ENCODE measurements around the gene PLS3.
A peak's percentile ranks its signal among the peaks of the same experiment; 100 is the strongest.

Gene PLS3

GRCh38 chrX:115679460-115679859 is 118.5 kb downstream of the PLS3 start:
- no peaks in the 10 kb centered on the region for H3K79me1 ChIP-seq (ENCODE audit: low read depth, low read length)
- no peak overlapping the region for H3K27ac ChIP-seq (replicated peaks; ENCODE audit: low read length)
- no peak overlapping the region for H3K9ac ChIP-seq (ENCODE audit: low read depth, low read length, poor library complexity)
- no peak overlapping the region for H3K23ac ChIP-seq (ENCODE audit: low read depth, low read length, poor library complexity)
- no peaks in the 10 kb centered on the region for H3K36me3 ChIP-seq (replicated peaks in 1 of 2; ENCODE audit: control insufficient read depth in 2 of 2, insufficient read depth in 2 of 2, low read length in 2 of 2)
- H2AK5ac ChIP-seq (ENCODE audit: low read depth, low read length): no peak overlapping the region
- peak overlapping the region; percentile 64 for H2AFZ ChIP-seq (ENCODE audit: low read length)
- no CpG with 5 or more reads among the region's 7 CpGs for WGBS, 2 donors (ENCODE audit: extremely low coverage in 2 of 2, insufficient read length in 2 of 2, insufficient replicate concordance in 1 of 2)
- H2BK5ac ChIP-seq (ENCODE audit: low read length): no peak overlapping the region
- H3K4me2 ChIP-seq (ENCODE audit: insufficient read depth, low read length, poor library complexity, severe bottlenecking): no peak overlapping the region
- H4K91ac ChIP-seq (ENCODE audit: low read depth, low read length, poor library complexity): no peak overlapping the region
- no peak overlapping the region for H4K8ac ChIP-seq (ENCODE audit: low read depth, low read length)
- peaks cover 0 to 6% (median 0%) of the 10 kb centered on the region in 3 experiments for H3K27me3 ChIP-seq (ENCODE audit: control insufficient read depth in 3 of 3, insufficient read depth in 3 of 3, low read depth in 1 of 3, low read length in 3 of 3)
- no peak for DNase-seq (ENCODE audit: low spot score)
- no peak overlapping the region for H3K14ac ChIP-seq (ENCODE audit: low read length)
- no peak overlapping the region for H2BK15ac ChIP-seq (ENCODE audit: low read length)
- H3K4me3 ChIP-seq (ENCODE audit: low read length in 2 of 2): no peak overlapping the region
- no peak overlapping the region for H2BK12ac ChIP-seq (ENCODE audit: low read length)
- no peak overlapping the region for H3K4ac ChIP-seq (ENCODE audit: low read length)
- no peaks in the 10 kb centered on the region for H3K9me3 ChIP-seq (replicated peaks in 1 of 2; ENCODE audit: control insufficient read depth in 2 of 2, insufficient read depth in 1 of 2, low read depth in 1 of 2, low read length in 2 of 2)
- peaks cover 0 to 2% of the 10 kb centered on the region in 2 donors for H3K4me1 ChIP-seq (ENCODE audit: control insufficient read depth in 2 of 2, insufficient read depth in 1 of 2, low read depth in 1 of 2, low read length in 2 of 2)
- H3K18ac ChIP-seq (ENCODE audit: low read length): no peak overlapping the region
- H2BK120ac ChIP-seq (ENCODE audit: low read depth, low read length): no peak overlapping the region

- Histone ChIP-seq H2BK12ac (ENCODE audit: low read length) (no peak overlapping the region), H3K4me1 (ENCODE audit: control insufficient read depth in 2 of 2, insufficient read depth in 1 of 2, low read depth in 1 of 2, low read length in 2 of 2) (no peaks in the 10 kb centered on the region), H2BK15ac (ENCODE audit: low read length) (no peak overlapping the region), H3K27ac (replicated peaks; ENCODE audit: low read length) (no peak overlapping the region), H3K27me3 (ENCODE audit: control insufficient read depth in 3 of 3, insufficient read depth in 3 of 3, low read depth in 1 of 3, low read length in 3 of 3) (peaks cover 0 to 8% (median 0%) of the 10 kb centered on the region in 3 experiments), H3K79me1 (ENCODE audit: low read depth, low read length) (no peaks in the 10 kb centered on the region), H3K36me3 (replicated peaks in 1 of 2; ENCODE audit: control insufficient read depth in 2 of 2, insufficient read depth in 2 of 2, low read length in 2 of 2) (no peaks in the 10 kb centered on the region), H3K9me3 (replicated peaks in 1 of 2; ENCODE audit: control insufficient read depth in 2 of 2, insufficient read depth in 1 of 2, low read depth in 1 of 2, low read length in 2 of 2) (no peaks in the 10 kb centered on the region), H3K4me3 (ENCODE audit: low read length in 2 of 2) (no peak overlapping the region), H3K4ac (ENCODE audit: low read length) (no peak overlapping the region), H3K23ac (ENCODE audit: low read depth, low read length, poor library complexity) (no peak overlapping the region), H3K4me2 (ENCODE audit: insufficient read depth, low read length, poor library complexity, severe bottlenecking) (no peak overlapping the region), H2AFZ (ENCODE audit: low read length) (no peak overlapping the region), H3K9ac (ENCODE audit: low read depth, low read length, poor library complexity) (no peak overlapping the region), H2BK5ac (ENCODE audit: low read length) (no peak overlapping the region), H2AK5ac (ENCODE audit: low read depth, low read length) (no peak overlapping the region), H3K18ac (ENCODE audit: low read length) (no peak overlapping the region), H2BK120ac (ENCODE audit: low read depth, low read length) (no peak overlapping the region), H4K8ac (ENCODE audit: low read depth, low read length) (no peak overlapping the region), H4K91ac (ENCODE audit: low read depth, low read length, poor library complexity) (no peak overlapping the region), H3K14ac (ENCODE audit: low read length) (no peak overlapping the region)
- no CpG with 5 or more reads among the region's 4 CpGs for WGBS, 2 donors (ENCODE audit: extremely low coverage in 2 of 2, insufficient read length in 2 of 2, insufficient replicate concordance in 1 of 2)
- no peak for DNase-seq (ENCODE audit: low spot score)
Observed at GRCh38 chrX:115687595-115687994, 126.6 kb downstream of the PLS3 start.

GRCh38 chrX:115689931-115690330 is 129.0 kb downstream of the PLS3 start:
- no peak overlapping the region for H3K4me3 ChIP-seq (ENCODE audit: low read length in 2 of 2)
- no peak overlapping the region for H3K9ac ChIP-seq (ENCODE audit: low read depth, low read length, poor library complexity)
- H3K4me1 ChIP-seq (ENCODE audit: control insufficient read depth in 2 of 2, insufficient read depth in 1 of 2, low read depth in 1 of 2, low read length in 2 of 2): no peaks in the 10 kb centered on the region
- peak overlapping the region; percentile 69 for H2AFZ ChIP-seq (ENCODE audit: low read length)
- H3K27ac ChIP-seq (replicated peaks; ENCODE audit: low read length): no peak overlapping the region
- H3K23ac ChIP-seq (ENCODE audit: low read depth, low read length, poor library complexity): no peak overlapping the region
- no peak overlapping the region for H3K4ac ChIP-seq (ENCODE audit: low read length)
- H2BK12ac ChIP-seq (ENCODE audit: low read length): no peak overlapping the region
- H3K14ac ChIP-seq (ENCODE audit: low read length): no peak overlapping the region
- H2AK5ac ChIP-seq (ENCODE audit: low read depth, low read length): no peak overlapping the region
- peaks cover 0 to 14% (median 0%) of the 10 kb centered on the region in 3 experiments for H3K27me3 ChIP-seq (ENCODE audit: control insufficient read depth in 3 of 3, insufficient read depth in 3 of 3, low read depth in 1 of 3, low read length in 3 of 3)
- H4K8ac ChIP-seq (ENCODE audit: low read depth, low read length): no peak overlapping the region
- no peak overlapping the region for H2BK15ac ChIP-seq (ENCODE audit: low read length)
- H4K91ac ChIP-seq (ENCODE audit: low read depth, low read length, poor library complexity): no peak overlapping the region
- H3K4me2 ChIP-seq (ENCODE audit: insufficient read depth, low read length, poor library complexity, severe bottlenecking): no peak overlapping the region
- no CpG with 5 or more reads among the region's 4 CpGs for WGBS, 2 donors (ENCODE audit: extremely low coverage in 2 of 2, insufficient read length in 2 of 2, insufficient replicate concordance in 1 of 2)
- no peak for DNase-seq (ENCODE audit: low spot score)
- H2BK5ac ChIP-seq (ENCODE audit: low read length): no peak overlapping the region
- no peaks in the 10 kb centered on the region for H3K36me3 ChIP-seq (replicated peaks in 1 of 2; ENCODE audit: control insufficient read depth in 2 of 2, insufficient read depth in 2 of 2, low read length in 2 of 2)
- no peak overlapping the region for H3K18ac ChIP-seq (ENCODE audit: low read length)
- no peak overlapping the region for H2BK120ac ChIP-seq (ENCODE audit: low read depth, low read length)
- H3K79me1 ChIP-seq (ENCODE audit: low read depth, low read length): no peaks in the 10 kb centered on the region
- no peaks in the 10 kb centered on the region for H3K9me3 ChIP-seq (replicated peaks in 1 of 2; ENCODE audit: control insufficient read depth in 2 of 2, insufficient read depth in 1 of 2, low read depth in 1 of 2, low read length in 2 of 2)

GRCh38 chrX:115690511-115691216 is 129.7 kb downstream of the PLS3 start:
- Histone ChIP-seq H3K79me1 (ENCODE audit: low read depth, low read length) (no peaks in the 10 kb centered on the region), H3K4me3 (ENCODE audit: low read length in 2 of 2) (no peak overlapping the region), H2BK5ac (ENCODE audit: low read length) (no peak overlapping the region), H3K23ac (ENCODE audit: low read depth, low read length, poor library complexity) (no peak overlapping the region), H3K36me3 (replicated peaks in 1 of 2; ENCODE audit: control insufficient read depth in 2 of 2, insufficient read depth in 2 of 2, low read length in 2 of 2) (no peaks in the 10 kb centered on the region), H2AFZ (ENCODE audit: low read length) (peak overlapping the region; percentile 69), H3K4ac (ENCODE audit: low read length) (no peak overlapping the region), H2BK120ac (ENCODE audit: low read depth, low read length) (no peak overlapping the region), H3K4me1 (ENCODE audit: control insufficient read depth in 2 of 2, insufficient read depth in 1 of 2, low read depth in 1 of 2, low read length in 2 of 2) (no peaks in the 10 kb centered on the region), H3K14ac (ENCODE audit: low read length) (no peak overlapping the region), H3K9me3 (replicated peaks in 1 of 2; ENCODE audit: control insufficient read depth in 2 of 2, insufficient read depth in 1 of 2, low read depth in 1 of 2, low read length in 2 of 2) (no peaks in the 10 kb centered on the region), H3K18ac (ENCODE audit: low read length) (no peak overlapping the region), H4K8ac (ENCODE audit: low read depth, low read length) (no peak overlapping the region), H2BK12ac (ENCODE audit: low read length) (no peak overlapping the region), H4K91ac (ENCODE audit: low read depth, low read length, poor library complexity) (no peak overlapping the region), H3K9ac (ENCODE audit: low read depth, low read length, poor library complexity) (no peak overlapping the region), H3K27me3 (ENCODE audit: control insufficient read depth in 3 of 3, insufficient read depth in 3 of 3, low read depth in 1 of 3, low read length in 3 of 3) (peaks cover 0 to 16% (median 0%) of the 10 kb centered on the region in 3 experiments), H2AK5ac (ENCODE audit: low read depth, low read length) (no peak overlapping the region), H3K4me2 (ENCODE audit: insufficient read depth, low read length, poor library complexity, severe bottlenecking) (no peak overlapping the region), H2BK15ac (ENCODE audit: low read length) (no peak overlapping the region), H3K27ac (replicated peaks; ENCODE audit: low read length) (no peak overlapping the region)
- DNase-seq (ENCODE audit: low spot score): peak; percentile 70
- no CpG with 5 or more reads among the region's 4 CpGs for WGBS, 2 donors (ENCODE audit: extremely low coverage in 2 of 2, insufficient read length in 2 of 2, insufficient replicate concordance in 1 of 2)
